ENCODE measurements around the gene BOC. TPM values are rescaled to one million over a fixed set of nuclear protein-coding genes. Genes with fewer than 3 reads are reported as not detected.

Gene BOC
- total and polyA plus RNA-seq, 8 donors: 4.9 to 19.5 (median 9.9) TPM

DNA sequence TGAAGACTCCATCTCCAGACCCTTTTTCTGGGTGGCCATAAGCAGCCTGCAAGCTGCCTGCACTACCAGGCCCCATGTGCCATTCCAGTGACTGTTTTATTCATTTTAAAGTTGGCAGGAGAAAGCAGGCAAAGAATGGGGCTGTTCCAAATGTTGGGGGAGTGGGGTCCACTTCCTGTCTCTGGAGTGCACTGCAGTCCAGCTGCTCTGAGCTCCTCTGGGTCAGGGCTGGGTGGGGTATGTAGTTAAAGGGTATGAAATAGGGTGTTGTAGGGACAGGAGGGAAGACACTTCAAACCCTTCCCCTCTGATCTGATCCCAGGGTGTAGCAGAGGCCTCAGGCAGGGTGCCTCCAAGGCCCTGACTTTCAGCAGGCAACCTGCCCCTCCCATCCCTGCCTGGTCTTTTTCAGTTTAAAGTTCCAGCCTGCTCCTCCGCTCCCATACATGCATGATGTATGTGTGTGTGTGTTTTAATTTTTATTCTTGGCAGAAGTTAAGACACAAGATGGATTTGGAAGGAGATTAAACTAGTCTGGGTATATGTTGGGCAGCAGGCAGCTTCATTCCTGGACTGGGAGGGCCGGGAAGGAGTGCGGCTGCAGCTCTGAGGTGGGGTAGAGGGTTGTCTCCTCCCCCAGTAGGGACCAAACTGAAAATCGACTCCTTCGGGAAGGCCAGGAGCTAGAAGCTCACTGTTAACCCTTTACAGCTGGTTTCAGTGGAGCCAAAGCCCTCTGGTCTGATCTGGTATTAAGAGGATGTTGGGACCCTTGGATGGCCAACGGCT is 17.3 kb downstream of the BOC start:
- no peaks in the 10 kb centered on the region for H3K27me3 ChIP-seq
- WGBS, 2 donors: 56 to 61% methylated on average over 6 of the region's 6 CpGs
- no peak overlapping the region for H3K27ac ChIP-seq
- H3K36me3 ChIP-seq: no peaks in the 10 kb centered on the region
- DNase-seq (no peak), FAIRE-seq (no peak), ATAC-seq (no peak)
- no peaks in the 10 kb centered on the region for H3K9me3 ChIP-seq
- TF ChIP-seq, protein P1, sequence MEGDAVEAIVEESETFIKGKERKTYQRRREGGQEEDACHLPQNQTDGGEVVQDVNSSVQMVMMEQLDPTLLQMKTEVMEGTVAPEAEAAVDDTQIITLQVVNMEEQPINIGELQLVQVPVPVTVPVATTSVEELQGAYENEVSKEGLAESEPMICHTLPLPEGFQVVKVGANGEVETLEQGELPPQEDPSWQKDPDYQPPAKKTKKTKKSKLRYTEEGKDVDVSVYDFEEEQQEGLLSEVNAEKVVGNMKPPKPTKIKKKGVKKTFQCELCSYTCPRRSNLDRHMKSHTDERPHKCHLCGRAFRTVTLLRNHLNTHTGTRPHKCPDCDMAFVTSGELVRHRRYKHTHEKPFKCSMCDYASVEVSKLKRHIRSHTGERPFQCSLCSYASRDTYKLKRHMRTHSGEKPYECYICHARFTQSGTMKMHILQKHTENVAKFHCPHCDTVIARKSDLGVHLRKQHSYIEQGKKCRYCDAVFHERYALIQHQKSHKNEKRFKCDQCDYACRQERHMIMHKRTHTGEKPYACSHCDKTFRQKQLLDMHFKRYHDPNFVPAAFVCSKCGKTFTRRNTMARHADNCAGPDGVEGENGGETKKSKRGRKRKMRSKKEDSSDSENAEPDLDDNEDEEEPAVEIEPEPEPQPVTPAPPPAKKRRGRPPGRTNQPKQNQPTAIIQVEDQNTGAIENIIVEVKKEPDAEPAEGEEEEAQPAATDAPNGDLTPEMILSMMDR (IDR thresholded peaks at IDR 0.05): no peak
- peaks cover 0 to 8% (median 3%) of the 10 kb centered on the region in 3 donors for H3K4me1 ChIP-seq
- no peak overlapping the region for H3K4me3 ChIP-seq
- intact Hi-C loops (cut with DNase I): no loop called here

DNA sequence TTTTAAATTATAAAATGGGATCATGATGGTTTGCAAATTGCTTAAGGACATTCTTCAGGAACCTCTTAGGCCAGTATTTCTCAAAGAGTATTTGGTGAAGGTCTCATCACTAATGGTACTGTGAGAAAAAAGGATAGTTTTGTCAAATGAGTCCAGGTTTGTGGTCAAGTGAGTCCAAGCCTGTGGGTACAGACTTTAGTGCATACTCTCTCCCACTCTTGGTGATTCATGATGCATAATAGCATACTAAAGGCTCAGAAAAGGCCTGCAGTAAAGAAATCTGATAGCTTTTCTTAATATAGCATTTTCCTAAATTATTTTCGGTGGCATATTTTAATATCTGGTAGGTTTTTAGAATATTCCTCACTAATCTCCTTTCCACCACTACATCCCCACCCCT is 20.0 kb downstream of the BOC start:
- TF ChIP-seq, protein P1 (IDR thresholded peaks at IDR 0.05): no peak
- no peak for DNase-seq
- FAIRE-seq: no peak
- Histone ChIP-seq H3K36me3 (no peaks in the 10 kb centered on the region), H3K27ac (no peak overlapping the region), H3K4me3 (no peak overlapping the region), H3K9me3 (no peaks in the 10 kb centered on the region), H3K27me3 (no peaks in the 10 kb centered on the region), H3K4me1 (peaks cover 0 to 8% (median 8%) of the 10 kb centered on the region in 3 donors)
- 67 to 83% methylated on average over 1 of the region's 1 CpG for WGBS, 2 donors
- peak in 1 of 4 donors; percentile 45 for ATAC-seq
- intact Hi-C loops (cut with DNase I): no loop called here

DNA sequence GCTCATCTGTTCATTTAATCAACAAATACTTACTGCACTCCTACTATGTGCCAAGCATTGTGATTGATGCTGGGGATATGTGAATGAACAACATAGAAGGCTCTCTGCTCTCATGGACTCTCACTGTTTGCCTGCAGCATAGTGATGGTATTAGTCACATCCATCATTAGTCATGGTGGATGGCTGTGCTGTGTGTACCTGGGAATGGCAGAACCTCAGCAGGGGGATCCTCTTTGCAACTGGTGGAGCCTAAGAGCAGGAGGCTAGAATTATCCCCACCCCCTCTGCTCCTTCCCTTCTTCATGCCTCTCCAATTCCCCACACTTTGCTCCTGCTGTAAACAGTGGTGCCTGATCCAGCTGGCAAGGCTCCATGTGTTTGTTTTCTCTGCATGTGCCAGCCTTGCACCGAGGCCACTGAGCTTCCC is 20.5 kb downstream of the BOC start:
- intact Hi-C loops (cut with DNase I): no loop called here
- ATAC-seq (peak; percentile 38 to 84 (median 80)), FAIRE-seq (no peak), DNase-seq (peak in 2 of 6 donors; percentile 32 to 35)
- no peaks in the 10 kb centered on the region for H3K9me3 ChIP-seq
- no peak overlapping the region for H3K4me3 ChIP-seq
- H3K36me3 ChIP-seq: no peaks in the 10 kb centered on the region
- no peak overlapping the region for H3K27ac ChIP-seq
- 0% methylated on average over 1 of the region's 1 CpG for WGBS, 2 donors
- no peaks in the 10 kb centered on the region for H3K27me3 ChIP-seq
- TF ChIP-seq, protein P1 (IDR thresholded peaks at IDR 0.05): no peak
- peaks cover 0 to 8% (median 8%) of the 10 kb centered on the region in 3 donors for H3K4me1 ChIP-seq

DNA sequence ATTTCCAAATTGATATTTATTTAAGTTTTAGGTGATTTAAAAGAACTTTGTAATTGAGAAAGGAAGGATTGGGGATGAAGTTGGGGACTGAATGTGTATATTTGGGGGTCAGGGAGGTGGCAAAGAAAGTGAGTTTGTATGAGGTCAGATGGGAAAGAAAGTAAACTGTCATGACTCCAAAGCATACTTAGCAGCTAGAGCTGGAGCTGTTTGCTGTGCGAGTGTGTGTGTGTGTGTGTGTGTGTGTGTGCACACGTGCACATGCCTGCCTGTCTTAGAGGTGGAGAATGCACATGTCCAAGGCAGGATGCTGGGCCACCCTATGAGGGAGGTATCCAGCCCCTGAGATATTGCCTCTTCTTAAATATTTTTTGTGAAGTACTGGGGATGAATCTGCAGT is 21.0 kb downstream of the BOC start:
- ATAC-seq: peak in 2 of 4 donors; percentile 26 to 52
- no peak for DNase-seq
- H3K27me3 ChIP-seq: no peaks in the 10 kb centered on the region
- H3K4me1 ChIP-seq: peaks cover 0 to 8% (median 8%) of the 10 kb centered on the region in 3 donors
- no peak overlapping the region for H3K4me3 ChIP-seq
- TF ChIP-seq, protein P1 (IDR thresholded peaks at IDR 0.05): no peak
- no peaks in the 10 kb centered on the region for H3K36me3 ChIP-seq
- intact Hi-C loops (cut with DNase I): no loop called here
- H3K27ac ChIP-seq: no peak overlapping the region
- 56 to 76% methylated on average over 2 of the region's 2 CpGs for WGBS, 2 donors
- H3K9me3 ChIP-seq: no peaks in the 10 kb centered on the region
- FAIRE-seq: no peak

DNA sequence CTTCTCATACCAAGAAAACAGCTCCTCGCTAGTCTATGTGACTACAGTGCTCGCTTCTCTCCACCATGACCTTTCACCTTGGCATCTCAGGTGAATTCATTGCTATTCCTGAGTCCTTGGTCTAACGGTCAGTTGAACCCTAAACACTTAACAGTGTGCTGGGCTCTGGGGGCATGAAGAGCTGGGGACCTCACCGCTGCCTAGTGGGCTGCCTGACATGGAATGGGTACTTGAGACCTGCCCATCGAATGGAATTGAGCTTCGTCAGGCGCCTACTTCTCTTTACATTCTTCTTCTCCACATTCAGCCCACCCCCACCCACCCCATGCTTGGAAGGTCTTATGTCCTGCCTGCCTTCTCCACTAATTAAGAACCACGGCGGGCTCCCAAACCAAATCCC is 22.1 kb downstream of the BOC start:
- intact Hi-C loops (cut with DNase I): no loop called here
- Histone ChIP-seq H3K4me3 (no peak overlapping the region), H3K9me3 (no peaks in the 10 kb centered on the region), H3K4me1 (peaks cover 0 to 8% (median 8%) of the 10 kb centered on the region in 3 donors), H3K27me3 (no peaks in the 10 kb centered on the region), H3K36me3 (no peaks in the 10 kb centered on the region), H3K27ac (no peak overlapping the region)
- WGBS, 2 donors: 91 to 94% methylated on average over 9 of the region's 9 CpGs
- ATAC-seq (no peak), DNase-seq (no peak), FAIRE-seq (no peak)
- TF ChIP-seq, protein P1 (IDR thresholded peaks at IDR 0.05): no peak
